Lower lobe of right lung (tissue), 2 donors: ENCODE data around the gene ANXA3. TPM values are rescaled to one million over a fixed set of nuclear protein-coding genes. Genes with fewer than 3 reads are reported as not detected.

Experiments used
- ATAC-seq, 2 donors: fragments of 200-7000 bp; cut with Tn5 transposase; one replicate each; pipeline ENCODE4 v1.9.1; 2020 to 2022; ENCODE audit warnings: mild to moderate bottlenecking in 2 of 2, moderate library complexity in 2 of 2
- DNase-seq: peaks from one replicate; pipeline ENCODE4 v3.0.0-alpha.2; 2020
- H3K27ac ChIP-seq: fragments of 200-600 bp; one replicate; pipeline ENCODE4 v1.8.0; 2022
- H3K27me3 ChIP-seq: fragments of 200-600 bp; one replicate; pipeline ENCODE4 v1.8.0; 2022; ENCODE audit warnings: low read depth
- H3K36me3 ChIP-seq: fragments of 200-600 bp; one replicate; pipeline ENCODE4 v1.8.0; 2022; ENCODE audit warnings: mild to moderate bottlenecking
- H3K4me1 ChIP-seq: fragments of 200-600 bp; one replicate; pipeline ENCODE4 v1.8.0; 2022
- H3K4me3 ChIP-seq: fragments of 200-600 bp; one replicate; pipeline ENCODE4 v1.8.0; 2022; ENCODE audit warnings: mild to moderate bottlenecking
- H3K9me3 ChIP-seq: fragments of 200-600 bp; one replicate; pipeline ENCODE4 v1.8.0; 2022
- intact Hi-C: fragments of 100-400 bp; cut with DNase I; formaldehyde crosslinking; loops from one replicate; pipeline ENCODE4 v1.11.0; 2022
- total RNA-seq: library from RNA; stranded (reverse); fragmentation: NEBNext Ultra II Directional; extraction: Animal tissue kit (Norgen Biotek cat#: 25700); gene quantifications from one replicate; pipeline ENCODE4 v1.2.1, GENCODE V29; 2021
- TF ChIP-seq, protein P1 (sequence below): fragments of 200-600 bp; IDR thresholded peaks from one replicate; pipeline ENCODE4 v1.8.0; 2022; ENCODE audit warnings: antibody characterized with exemption, mild to moderate bottlenecking
- donor health status: DM: no; HTN: yes; CAD: no; lungs with severe emphysema.

ANXA3 gene
- total RNA-seq, 1 donor from 2014 or later = 148 TPM

DNA sequence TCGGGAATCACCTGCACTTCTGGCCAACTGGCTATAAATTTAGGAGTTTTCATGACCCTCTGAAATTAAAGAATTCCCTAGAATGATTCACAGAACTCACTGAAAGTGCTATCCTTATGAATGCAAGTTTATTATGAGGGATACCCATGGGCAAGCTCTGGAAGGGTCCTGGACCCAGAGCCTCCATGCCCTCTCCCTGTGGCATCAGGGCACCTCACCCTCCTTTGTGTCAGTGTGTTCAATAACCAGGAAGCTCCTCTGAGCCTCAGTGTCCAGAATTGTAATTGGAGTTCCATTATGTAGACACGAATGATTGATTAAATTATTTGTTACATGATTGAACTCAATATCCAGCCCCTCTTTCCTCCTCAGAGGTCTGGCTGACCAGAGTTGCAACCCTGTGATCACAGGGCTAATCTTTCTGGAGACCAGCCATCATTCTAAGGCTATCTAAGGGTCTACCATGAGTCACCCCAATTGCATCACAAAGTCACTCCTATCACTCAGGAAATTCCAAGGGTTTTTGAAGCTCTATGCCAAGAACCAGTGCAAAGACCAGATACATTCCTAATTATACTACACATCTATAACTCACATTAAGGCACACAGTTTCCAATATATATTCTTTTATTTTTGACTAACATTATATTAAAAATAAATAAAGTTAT, 8.9 kb downstream of the ANXA3 start:
- H3K4me1 ChIP-seq = peaks cover 41% of the 10 kb centered on the region
- H3K27me3 ChIP-seq = no peaks in the 10 kb centered on the region
- TF ChIP-seq, protein P1, sequence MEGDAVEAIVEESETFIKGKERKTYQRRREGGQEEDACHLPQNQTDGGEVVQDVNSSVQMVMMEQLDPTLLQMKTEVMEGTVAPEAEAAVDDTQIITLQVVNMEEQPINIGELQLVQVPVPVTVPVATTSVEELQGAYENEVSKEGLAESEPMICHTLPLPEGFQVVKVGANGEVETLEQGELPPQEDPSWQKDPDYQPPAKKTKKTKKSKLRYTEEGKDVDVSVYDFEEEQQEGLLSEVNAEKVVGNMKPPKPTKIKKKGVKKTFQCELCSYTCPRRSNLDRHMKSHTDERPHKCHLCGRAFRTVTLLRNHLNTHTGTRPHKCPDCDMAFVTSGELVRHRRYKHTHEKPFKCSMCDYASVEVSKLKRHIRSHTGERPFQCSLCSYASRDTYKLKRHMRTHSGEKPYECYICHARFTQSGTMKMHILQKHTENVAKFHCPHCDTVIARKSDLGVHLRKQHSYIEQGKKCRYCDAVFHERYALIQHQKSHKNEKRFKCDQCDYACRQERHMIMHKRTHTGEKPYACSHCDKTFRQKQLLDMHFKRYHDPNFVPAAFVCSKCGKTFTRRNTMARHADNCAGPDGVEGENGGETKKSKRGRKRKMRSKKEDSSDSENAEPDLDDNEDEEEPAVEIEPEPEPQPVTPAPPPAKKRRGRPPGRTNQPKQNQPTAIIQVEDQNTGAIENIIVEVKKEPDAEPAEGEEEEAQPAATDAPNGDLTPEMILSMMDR = no peak
- ATAC-seq = peak; percentile 58 to 77
- intact Hi-C loops = no loop called here
- H3K27ac ChIP-seq = peak overlapping the region; percentile 67
- peaks cover 5% of the 10 kb centered on the region for H3K36me3 ChIP-seq
- no peak for DNase-seq
- no peak overlapping the region for H3K4me3 ChIP-seq
- no peaks in the 10 kb centered on the region for H3K9me3 ChIP-seq

DNA sequence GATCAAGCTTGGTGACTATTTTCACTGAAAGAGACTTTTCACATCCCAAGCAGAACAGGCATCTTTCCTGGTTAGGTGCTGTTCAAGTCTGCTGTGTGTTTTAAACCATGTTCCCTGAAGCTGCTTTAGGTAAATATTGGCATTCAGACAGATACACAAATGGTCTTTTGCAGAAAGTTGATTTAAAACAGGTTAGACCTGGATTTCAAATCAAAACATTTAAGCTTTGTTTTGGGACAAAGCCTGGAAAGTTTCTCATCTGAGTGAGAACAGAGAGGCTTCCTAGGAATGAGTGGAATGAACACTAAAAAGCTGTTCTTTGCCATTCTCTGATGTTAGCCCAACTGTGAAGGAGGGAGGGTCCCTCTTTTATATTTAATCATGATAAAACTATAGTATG, 10.1 kb downstream of the ANXA3 start:
- H3K4me1 ChIP-seq = peaks cover 44% of the 10 kb centered on the region
- ATAC-seq = peak; percentile 52 to 68
- peaks cover 4% of the 10 kb centered on the region for H3K36me3 ChIP-seq
- no peak overlapping the region for H3K27ac ChIP-seq
- H3K4me3 ChIP-seq = no peak overlapping the region
- H3K9me3 ChIP-seq = no peaks in the 10 kb centered on the region
- no peaks in the 10 kb centered on the region for H3K27me3 ChIP-seq
- intact Hi-C loops = no loop called here
- DNase-seq = no peak
- TF ChIP-seq, protein P1 = no peak

DNA sequence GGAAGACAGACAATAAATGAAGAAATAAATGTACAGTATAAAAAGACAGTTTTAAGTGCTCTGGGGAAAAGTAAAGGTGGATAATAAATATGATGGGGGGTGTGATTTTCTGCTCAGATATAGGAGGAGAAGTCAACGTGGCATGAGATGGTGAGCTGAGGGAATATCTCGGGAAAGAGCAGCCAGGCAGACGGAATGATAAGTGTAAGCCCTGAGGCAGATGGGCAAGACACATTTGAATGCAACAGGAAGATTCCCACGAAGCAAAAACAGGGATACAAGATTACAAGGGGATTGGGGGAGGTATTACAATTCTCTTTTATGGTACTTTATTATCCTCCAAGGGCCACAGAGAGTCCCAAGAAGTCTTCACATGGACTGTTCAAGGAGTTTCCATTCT, 11.1 kb downstream of the ANXA3 start:
- DNase-seq = no peak
- Histone ChIP-seq H3K36me3 (peaks cover 4% of the 10 kb centered on the region), H3K27me3 (no peaks in the 10 kb centered on the region), H3K4me3 (no peak overlapping the region), H3K27ac (peak overlapping the region; percentile 8), H3K9me3 (no peaks in the 10 kb centered on the region), H3K4me1 (peaks cover 50% of the 10 kb centered on the region)
- ATAC-seq = no peak
- TF ChIP-seq, protein P1 = no peak
- intact Hi-C loops = no loop called here

DNA sequence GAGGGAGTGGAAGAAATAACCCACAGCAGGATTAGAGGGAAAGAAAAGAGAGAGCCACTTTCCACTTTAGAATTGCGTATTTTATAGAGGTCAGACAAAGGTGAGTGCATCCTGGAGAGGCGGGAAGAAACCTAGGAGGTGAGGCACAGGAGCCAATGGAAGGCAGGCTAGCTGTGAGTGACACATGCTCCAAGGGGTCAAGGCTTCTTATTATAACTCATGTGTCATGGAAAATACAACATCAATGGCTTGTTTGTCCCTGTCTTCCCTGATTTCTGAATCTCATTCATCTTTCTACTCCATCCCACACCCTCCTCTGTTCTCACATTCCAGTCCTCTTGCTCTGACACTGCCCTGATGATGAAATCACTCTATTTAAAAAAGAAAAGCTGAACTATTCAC, 14.4 kb downstream of the ANXA3 start:
- Histone ChIP-seq H3K4me1 (peaks cover 47% of the 10 kb centered on the region), H3K27me3 (no peaks in the 10 kb centered on the region), H3K4me3 (no peak overlapping the region), H3K36me3 (no peaks in the 10 kb centered on the region), H3K27ac (no peak overlapping the region), H3K9me3 (no peaks in the 10 kb centered on the region)
- intact Hi-C loops = no loop called here
- TF ChIP-seq, protein P1 = no peak
- DNase-seq = no peak
- peak; percentile 31 to 53 for ATAC-seq

- no peak for DNase-seq
- H3K27me3 ChIP-seq = no peaks in the 10 kb centered on the region
- no peak overlapping the region for H3K4me3 ChIP-seq
- H3K36me3 ChIP-seq = no peaks in the 10 kb centered on the region
- no peaks in the 10 kb centered on the region for H3K9me3 ChIP-seq
- TF ChIP-seq, protein P1 = no peak
- intact Hi-C loops = no loop called here
- H3K27ac ChIP-seq = peak overlapping the region; percentile 50
- no peak for ATAC-seq
- peaks cover 37% of the 10 kb centered on the region for H3K4me1 ChIP-seq
These were observed 15.4 kb downstream of the ANXA3 start for GRCh38 chr4:78566834-78567499.
